ENCODE measurements around the gene GRIK5.

- TF ChIP-seq CTCF (conservative IDR thresholded peaks at IDR 0.05): no peak
- TF ChIP-seq EZH2 (IDR thresholded peaks at IDR 0.05; ENCODE audit: low read depth): no peak
Measured at GRCh38 chr19:42091300-42091699, 21.3 kb upstream of the GRIK5 start.

All from PC-9 (cell line).